IgD-negative memory B cell (primary cell): Measurements from ENCODE around the gene CCN5. TPM values are rescaled to one million over a fixed set of nuclear protein-coding genes. Genes with fewer than 3 reads are reported as not detected.

Experiments
- polyA plus RNA-seq: library from polyadenylated mRNA; unstranded; fragments of 300-500 nt; fragmentation: Illumina TruSeq; gene quantifications from one replicate; pipeline ENCODE4 v1.2.3, GENCODE V29; 2021

Gene CCN5
- polyA plus RNA-seq, 1 donor from 2014 or later: not detected

Other genes starting within 250 kb of the CCN5 start
- gene TTPAL, start 239.5 kb upstream of the CCN5 start, polyA plus RNA-seq: 11.3 TPM
- gene SERINC3, start 193.3 kb upstream of the CCN5 start, polyA plus RNA-seq: 91.5 TPM
- gene PKIG, start 132.8 kb upstream of the CCN5 start, polyA plus RNA-seq: 63.3 TPM
- gene ADA, start 63.7 kb upstream of the CCN5 start, polyA plus RNA-seq: 10.5 TPM
- gene KCNK15, start 30.5 kb downstream of the CCN5 start, polyA plus RNA-seq: not detected
- gene RIMS4, start 95.2 kb downstream of the CCN5 start, polyA plus RNA-seq: not detected
- 505 TPM for gene YWHAB, start 170.3 kb downstream of the CCN5 start, polyA plus RNA-seq
- gene PABPC1L, start 194.7 kb downstream of the CCN5 start, polyA plus RNA-seq: 3.4 TPM
- 33.0 TPM for gene TOMM34, start 245.0 kb downstream of the CCN5 start, polyA plus RNA-seq